GM11168 (cell line): Measurements from ENCODE around the gene ZFY.

ENCODE experiments used
- in situ Hi-C: fragments of 300-500 bp; cut with MboI; formaldehyde crosslinking; loops from one replicate; pipeline ENCODE4 v1.12.0; 2022; ENCODE audit warnings: low sequenced_read_pairs; ENCODE audit not compliant: unreplicated experiment

The ZFY gene

GRCh38 chrY:2934861-2935715, at the start of gene ZFY:
ZFY (plus strand) TSS chrY:2935381; CDS start chrY:2953937, 18,556 bp downstream.
- in situ Hi-C loops, result no loop called here

- in situ Hi-C loops, result no loop called here
These were observed 49.3 kb upstream of the ZFY start for GRCh38 chrY:2885880-2886279.

GRCh38 chrY:2887386-2887785, 47.8 kb upstream of the ZFY start:
- in situ Hi-C loops, result no loop called here

- in situ Hi-C loops, result no loop called here
These were observed 47.2 kb upstream of the ZFY start for GRCh38 chrY:2887955-2888354.

GRCh38 chrY:2893471-2893870, 41.7 kb upstream of the ZFY start:
- in situ Hi-C loops, result no loop called here

- in situ Hi-C loops, result no loop called here
These were observed 39.1 kb upstream of the ZFY start for GRCh38 chrY:2896050-2896449.

GRCh38 chrY:2907356-2907755, 27.8 kb upstream of the ZFY start:
- in situ Hi-C loops, result no loop called here

- in situ Hi-C loops, result no loop called here
These were observed 21.9 kb upstream of the ZFY start for GRCh38 chrY:2913066-2913815.

- in situ Hi-C loops, result no loop called here
These were observed 1.1 kb upstream of the ZFY start for GRCh38 chrY:2934078-2934477.

- in situ Hi-C loops, result no loop called here
These were observed 695 bp downstream of the ZFY start for GRCh38 chrY:2935716-2936435.

- in situ Hi-C loops, result no loop called here
These were observed 1.2 kb downstream of the ZFY start for GRCh38 chrY:2936436-2936750.

- in situ Hi-C loops, result no loop called here
These were observed 2.0 kb downstream of the ZFY start for GRCh38 chrY:2937149-2937548.

GRCh38 chrY:2949590-2950252, 14.5 kb downstream of the ZFY start:
- in situ Hi-C loops, result no loop called here

- in situ Hi-C loops, result no loop called here
These were observed 15.5 kb downstream of the ZFY start for GRCh38 chrY:2950655-2951054.

- in situ Hi-C loops, result no loop called here
These were observed 17.7 kb downstream of the ZFY start for GRCh38 chrY:2952912-2953311.

- in situ Hi-C loops, result no loop called here
These were observed 19.6 kb downstream of the ZFY start for GRCh38 chrY:2954735-2955134.

GRCh38 chrY:2955561-2955960, 20.4 kb downstream of the ZFY start:
- in situ Hi-C loops, result no loop called here

- in situ Hi-C loops, result no loop called here
These were observed 26.9 kb downstream of the ZFY start for GRCh38 chrY:2962061-2962460.

- in situ Hi-C loops, result no loop called here
These were observed 29.6 kb downstream of the ZFY start for GRCh38 chrY:2964814-2965213.

- in situ Hi-C loops, result no loop called here
These were observed 30.4 kb downstream of the ZFY start for GRCh38 chrY:2965629-2966028.

- in situ Hi-C loops, result no loop called here
These were observed 34.4 kb downstream of the ZFY start for GRCh38 chrY:2969561-2969960.
